GM19193 (cell line): ENCODE measurements around the gene CCDC24.

Source experiments
- POLR2A ChIP-seq: IDR thresholded peaks from 4 replicates; pipeline ENCODE4 v1.6.1; 2011; ENCODE audit not compliant: insufficient read depth, insufficient read length; ENCODE audit errors: extremely low read depth

CCDC24 gene

DNA sequence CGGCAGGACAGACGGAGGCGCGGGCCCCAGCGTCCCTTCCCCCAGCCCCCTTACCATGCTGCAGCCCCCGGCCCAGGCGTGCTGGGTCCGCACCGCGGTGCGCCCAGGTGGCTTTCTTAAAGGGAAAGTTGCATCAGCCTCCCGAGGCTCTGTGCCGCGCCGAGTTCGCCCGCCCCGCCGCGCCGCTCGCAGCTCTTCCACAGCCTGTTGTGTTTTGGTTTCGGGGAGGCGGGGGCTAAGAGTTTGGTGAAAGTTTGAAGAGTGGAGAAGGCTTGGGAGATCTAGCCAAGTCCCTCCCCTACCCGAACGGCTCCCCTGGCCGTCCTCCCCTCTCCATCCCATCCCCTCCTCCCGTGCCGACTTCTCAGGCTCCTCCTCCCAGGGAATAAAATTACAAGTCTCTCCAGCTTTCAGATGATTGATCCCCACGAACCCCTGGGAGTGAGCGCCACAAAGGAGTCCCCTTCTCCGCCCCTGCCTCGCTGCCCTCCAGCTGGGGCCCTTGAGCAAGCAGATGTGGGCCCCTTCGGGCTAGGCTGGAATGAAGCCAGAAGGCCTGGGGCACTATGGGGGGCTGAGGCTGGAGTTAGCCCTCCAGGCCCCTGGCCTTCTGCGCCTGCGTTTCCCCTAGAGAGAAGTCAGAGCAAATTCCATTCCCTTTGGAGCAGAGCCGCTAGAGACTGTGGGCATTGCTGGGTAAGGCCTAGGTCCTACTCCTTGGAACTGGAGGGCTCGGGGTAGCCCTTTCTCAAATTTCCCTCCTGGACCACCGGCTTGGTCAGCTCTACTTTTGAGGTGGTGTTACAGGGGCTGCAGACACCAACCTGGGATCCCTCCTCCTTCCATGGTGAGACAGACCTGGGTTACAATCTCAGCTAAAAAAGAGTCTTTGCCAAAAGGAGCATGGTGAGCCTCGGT lies 40.1 kb downstream of the CCDC24 start, which contains the start of gene SLC6A9:
TSS of gene SLC6A9 (minus strand) at position 211 of the 918 bp plus-strand sequence. CDS start 7,185 bp downstream, outside the sequence.
- TF ChIP-seq POLR2A, result no peak

DNA sequence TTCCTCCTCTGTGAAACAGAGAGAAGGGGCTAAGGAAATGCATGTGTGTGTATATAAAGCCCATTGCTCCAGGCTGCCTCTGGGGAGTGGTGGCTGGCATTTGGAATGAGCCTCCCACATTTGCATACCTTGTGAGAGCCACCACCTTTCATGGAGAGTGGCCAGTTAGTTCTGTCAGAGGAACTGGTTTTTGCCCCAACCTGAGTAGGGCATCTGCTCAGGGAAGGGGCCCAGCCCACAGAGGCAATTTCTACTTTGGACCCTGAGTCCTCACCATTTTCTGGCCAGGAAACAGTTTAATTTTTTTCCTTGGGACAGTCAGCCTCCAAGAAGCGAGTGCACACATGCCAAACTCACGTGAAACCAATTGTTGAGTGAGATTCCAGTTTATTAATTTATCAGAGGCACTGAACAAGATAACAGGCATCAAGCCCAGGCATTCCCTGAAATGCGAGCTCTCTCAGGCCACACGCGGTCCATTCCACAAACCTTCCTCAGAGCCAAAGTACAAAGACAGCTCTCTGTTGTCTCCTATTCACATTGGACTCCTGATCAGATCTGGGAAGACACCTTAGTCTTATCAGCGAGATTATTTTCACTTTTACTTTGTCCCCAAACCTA lies 40.9 kb downstream of the CCDC24 start:
- no peak for TF ChIP-seq POLR2A

GRCh38 chr1:44033041-44033575 lies 41.7 kb downstream of the CCDC24 start:
- no peak for TF ChIP-seq POLR2A

GRCh38 chr1:44033756-44034155 lies 42.4 kb downstream of the CCDC24 start:
- no peak for TF ChIP-seq POLR2A

DNA sequence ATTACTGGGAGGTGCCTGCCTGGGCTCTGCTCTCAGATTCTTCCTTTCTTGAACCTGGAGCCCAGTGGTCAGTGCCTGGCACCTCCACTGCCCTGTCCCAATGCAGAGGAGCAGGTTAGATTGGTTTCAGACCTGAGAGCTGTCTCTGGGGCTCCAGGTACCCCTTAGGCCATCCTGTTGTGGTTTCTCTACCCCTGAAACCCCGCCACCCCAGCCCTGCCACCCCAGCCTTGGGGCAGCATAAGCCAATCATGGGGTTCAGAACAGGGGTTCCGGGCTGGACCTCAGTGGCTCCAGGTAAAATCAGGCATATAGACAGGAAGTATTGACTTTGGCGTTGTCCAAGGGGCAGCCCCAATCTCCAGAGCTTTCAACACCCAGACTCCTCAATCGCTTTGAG lies 43.0 kb downstream of the CCDC24 start:
- TF ChIP-seq POLR2A, result no peak

GRCh38 chr1:44034976-44035716 lies 43.7 kb downstream of the CCDC24 start:
- TF ChIP-seq POLR2A, result no peak

DNA sequence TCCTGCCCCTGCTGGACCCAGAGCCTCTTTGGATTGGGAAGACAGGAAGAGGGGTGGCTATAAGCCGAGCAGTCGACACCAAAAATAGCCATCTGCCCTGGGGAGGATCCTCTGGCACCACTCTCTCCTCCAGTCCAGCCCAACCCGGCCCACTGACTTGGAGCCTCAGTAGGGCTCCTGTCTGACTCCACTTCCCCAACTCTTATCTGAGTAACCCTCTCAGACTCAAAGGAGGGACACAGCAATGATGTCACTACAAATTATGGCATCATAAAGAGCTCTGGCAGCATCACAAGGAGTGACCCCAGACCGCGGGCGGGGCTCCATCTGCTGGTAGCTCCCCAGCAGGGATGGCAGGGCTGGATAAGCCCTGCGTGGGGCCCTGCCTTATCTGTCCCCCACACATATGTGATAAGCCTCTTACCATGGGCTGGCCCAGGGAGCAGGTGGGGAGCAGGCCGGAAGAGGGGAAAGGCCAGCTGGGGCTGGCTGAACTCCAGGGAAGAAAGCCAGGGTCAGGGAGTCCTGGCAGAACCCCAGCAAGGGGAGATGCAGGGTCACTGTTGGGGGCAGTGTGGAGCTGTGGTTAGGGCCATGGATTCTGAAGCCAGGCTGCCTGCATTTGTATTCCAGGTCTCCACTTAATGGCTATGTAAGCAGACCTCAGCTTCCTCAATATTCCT lies 44.5 kb downstream of the CCDC24 start:
- TF ChIP-seq POLR2A, result no peak

- TF ChIP-seq POLR2A, result no peak
Observed at GRCh38 chr1:44036409-44037139, 45.2 kb downstream of the CCDC24 start.

- no peak for TF ChIP-seq POLR2A
Observed at GRCh38 chr1:44037154-44037553, 45.8 kb downstream of the CCDC24 start.

DNA sequence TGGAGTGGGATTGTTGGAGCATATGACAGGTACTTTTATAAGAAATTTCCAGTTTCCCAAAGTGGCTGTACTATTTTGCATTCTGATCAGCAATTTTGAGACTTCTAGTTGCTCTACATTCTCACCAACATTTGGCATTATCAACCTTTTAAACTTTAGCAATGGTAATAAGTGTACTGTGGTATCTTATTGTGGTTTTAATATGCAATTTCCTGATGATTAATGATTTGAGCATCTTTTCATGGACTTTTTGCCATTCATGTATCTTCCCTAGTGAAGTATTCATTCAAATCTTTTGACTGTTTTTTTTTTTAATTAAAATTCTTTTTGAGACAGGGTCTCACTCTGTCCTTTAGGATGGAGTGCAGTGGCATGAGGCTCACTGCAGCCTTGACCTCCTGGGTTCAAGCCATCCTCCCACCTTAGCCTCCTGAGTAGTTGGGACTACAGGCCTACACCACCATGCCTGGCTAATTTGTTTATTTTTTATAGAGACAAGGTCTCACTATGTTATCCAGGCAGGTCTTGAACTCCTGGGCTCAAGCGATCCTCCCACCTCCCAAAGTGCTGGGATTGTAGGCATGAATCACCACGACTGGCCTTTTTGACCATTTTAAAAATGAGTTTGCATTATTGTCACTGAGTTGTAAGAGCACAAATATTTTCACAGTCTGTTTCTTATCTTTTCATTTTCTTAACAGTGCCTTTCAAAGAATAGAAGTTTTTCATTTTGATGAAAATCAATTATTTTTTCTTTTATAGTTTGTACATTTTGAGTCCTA lies 47.7 kb downstream of the CCDC24 start:
- TF ChIP-seq POLR2A, result no peak

GRCh38 chr1:44040418-44040817 lies 49.0 kb downstream of the CCDC24 start:
- TF ChIP-seq POLR2A, result no peak

DNA sequence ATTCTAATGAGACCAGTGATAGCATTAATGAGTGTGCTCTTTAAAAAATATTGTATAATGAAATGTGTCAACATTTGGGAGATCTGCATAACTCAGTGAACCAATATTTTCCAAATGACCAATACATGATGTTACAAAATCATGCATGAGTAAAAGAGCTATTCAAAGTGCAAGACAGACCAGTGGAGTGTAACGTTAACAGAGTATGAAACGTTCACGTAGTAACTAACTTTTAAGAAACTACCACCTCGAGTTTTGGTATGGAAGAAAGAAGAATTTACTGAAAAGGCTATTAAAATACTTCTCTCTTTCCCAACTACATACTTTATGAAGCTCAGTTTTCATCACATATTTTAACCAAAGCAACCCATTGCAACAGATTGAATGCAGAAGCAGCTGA lies 49.4 kb downstream of the CCDC24 start:
- no peak for TF ChIP-seq POLR2A
